ENCODE results near the gene GLRX. TPM values are rescaled to one million over a fixed set of nuclear protein-coding genes. Genes with fewer than 3 reads are reported as not detected.

Gene GLRX
- total and polyA plus RNA-seq, 12 donors = 51.6 to 156 (median 111) TPM

GRCh38 chr5:95841914-95842812, 19.6 kb upstream of the GLRX start:
- no peak for TF ChIP-seq CTCF (IDR thresholded peaks at IDR 0.05)
- intact Hi-C loops (cut with DNase I) = loop anchor here in 5 of 10 donors (5.0 to 10.0 kb wide), 4 partner anchors 180 to 287 kb away; partner anchors contain the start of genes ARSK (in 2 of the 5), SKIC3 (in 2 of the 5) and RFESD (in 1 of the 5)
- ATAC-seq (peak; percentile 37 to 83 (median 72)), DNase-seq (peak in 1 of 2 donors; percentile 42)
- Histone ChIP-seq H3K9me3 (no peaks in the 10 kb centered on the region), H3K36me3 (no peaks in the 10 kb centered on the region), H3K4me3 (no peak overlapping the region), H3K27ac (peak overlapping the region in 8 of 10 donors; percentile 24 to 79 (median 37)), H3K4me1 (peaks cover 0 to 55% (median 12%) of the 10 kb centered on the region in 9 donors), H3K27me3 (no peaks in the 10 kb centered on the region)
- 74 to 81% methylated on average over 8 of the region's 8 CpGs for WGBS, 2 donors

- no peaks in the 10 kb centered on the region for H3K27me3 ChIP-seq
- ATAC-seq = no peak
- H3K9me3 ChIP-seq = no peaks in the 10 kb centered on the region
- H3K4me1 ChIP-seq = peaks cover 2 to 60% (median 18%) of the 10 kb centered on the region in 9 donors
- peak overlapping the region in 7 of 10 donors; percentile 24 to 79 (median 34) for H3K27ac ChIP-seq
- no peak overlapping the region for H3K4me3 ChIP-seq
- no peak for TF ChIP-seq CTCF (IDR thresholded peaks at IDR 0.05)
- intact Hi-C loops (cut with DNase I) = loop anchor here in 5 of 10 donors (5.0 to 10.0 kb wide), 4 partner anchors 179 to 286 kb away; partner anchors contain the start of genes ARSK (in 2 of the 5), SKIC3 (in 2 of the 5) and RFESD (in 1 of the 5)
- 85 to 92% methylated on average over 1 of the region's 1 CpG for WGBS, 2 donors
- no peak for DNase-seq
- no peaks in the 10 kb centered on the region for H3K36me3 ChIP-seq
These were observed 18.6 kb upstream of the GLRX start for GRCh38 chr5:95840956-95841705.

- Histone ChIP-seq H3K27ac (no peak overlapping the region), H3K9me3 (no peaks in the 10 kb centered on the region), H3K36me3 (no peaks in the 10 kb centered on the region), H3K4me1 (peaks cover 2 to 74% (median 29%) of the 10 kb centered on the region in 9 donors), H3K27me3 (no peaks in the 10 kb centered on the region), H3K4me3 (no peak overlapping the region)
- intact Hi-C loops (cut with DNase I) = loop anchor here in 7 of 10 donors (5.0 to 10.0 kb wide), 6 partner anchors 37 to 285 kb away; partner anchors contain the start of genes ARSK (in 2 of the 7), SKIC3 (in 2 of the 7) and RFESD (in 1 of the 7)
- TF ChIP-seq CTCF (IDR thresholded peaks at IDR 0.05) = no peak
- 75 to 85% methylated on average over 2 of the region's 2 CpGs for WGBS, 2 donors
- no peak for DNase-seq
- ATAC-seq = no peak
These were observed 17.1 kb upstream of the GLRX start for GRCh38 chr5:95839658-95840057.

- intact Hi-C loops (cut with DNase I) = loop anchor here in 3 of 10 donors (5.0 kb wide), 3 partner anchors 36 to 196 kb away; no protein-coding TSS in a partner anchor
- WGBS, 2 donors = 87 to 96% methylated on average over 1 of the region's 1 CpG
- H3K9me3 ChIP-seq = no peaks in the 10 kb centered on the region
- H3K36me3 ChIP-seq = no peaks in the 10 kb centered on the region
- H3K27me3 ChIP-seq = no peaks in the 10 kb centered on the region
- peaks cover 6 to 73% (median 32%) of the 10 kb centered on the region in 9 donors for H3K4me1 ChIP-seq
- TF ChIP-seq CTCF (IDR thresholded peaks at IDR 0.05) = no peak
- DNase-seq (no peak), ATAC-seq (no peak)
- H3K4me3 ChIP-seq = no peak overlapping the region
- no peak overlapping the region for H3K27ac ChIP-seq
These were observed 16.0 kb upstream of the GLRX start for GRCh38 chr5:95838556-95838955.
